WI38 (cell line): ENCODE results near the gene PAK2.

Experiments
- H3K4me3 ChIP-seq: 2 replicates; pipeline ENCODE4 v1.5.1; 2011; ENCODE audit warnings: low read depth, mild to moderate bottlenecking, control low read depth, low read length
- CTCF ChIP-seq: IDR thresholded peaks from 2 replicates; pipeline ENCODE4 v1.5.1; 2012; ENCODE audit warnings: low read depth, mild to moderate bottlenecking, control low read depth, low read length

The PAK2 gene

GRCh38 chr3:196789885-196790359, 50.3 kb downstream of the PAK2 start:
- TF ChIP-seq CTCF = no peak
- no peak overlapping the region for H3K4me3 ChIP-seq

- no peak overlapping the region for H3K4me3 ChIP-seq
- TF ChIP-seq CTCF = no peak
Observed at GRCh38 chr3:196790636-196791035, 51.0 kb downstream of the PAK2 start.

- TF ChIP-seq CTCF = no peak
- no peak overlapping the region for H3K4me3 ChIP-seq
Observed at GRCh38 chr3:196792771-196793170, 53.1 kb downstream of the PAK2 start.

GRCh38 chr3:196793246-196793645, 53.6 kb downstream of the PAK2 start:
- TF ChIP-seq CTCF = no peak
- no peak overlapping the region for H3K4me3 ChIP-seq

GRCh38 chr3:196794467-196794866, 54.8 kb downstream of the PAK2 start:
- no peak for TF ChIP-seq CTCF
- no peak overlapping the region for H3K4me3 ChIP-seq

GRCh38 chr3:196796317-196796716, 56.7 kb downstream of the PAK2 start:
- H3K4me3 ChIP-seq = no peak overlapping the region
- no peak for TF ChIP-seq CTCF

- no peak overlapping the region for H3K4me3 ChIP-seq
Observed at GRCh38 chr3:196800742-196801434, 61.2 kb downstream of the PAK2 start.

More at GRCh38 chr3:196800742-196801434, 61.2 kb downstream of the PAK2 start:
- TF ChIP-seq CTCF = no peak
